Neuronal stem cell (in vitro differentiated cells): Measurements from ENCODE around the gene DECR2. TPM values are rescaled to one million over a fixed set of nuclear protein-coding genes. Genes with fewer than 3 reads are reported as not detected.

Experiments
- DNase-seq: peaks from one replicate; pipeline ENCODE4 v3.0.0-alpha.2; 2013; ENCODE audit warnings: low spot score
- H2AFZ ChIP-seq: one replicate; pipeline ENCODE4 v1.6.1; 2013; ENCODE audit warnings: mild to moderate bottlenecking, low read length, inconsistent platforms
- H2AK5ac ChIP-seq: 2 replicates; pipeline ENCODE4 v1.6.1; 2013; ENCODE audit warnings: low read depth, mild to moderate bottlenecking, inconsistent platforms, low read length, moderate library complexity, mixed read lengths
- H2BK120ac ChIP-seq: 2 replicates; pipeline ENCODE4 v1.6.1; 2013; ENCODE audit warnings: low read depth, mild to moderate bottlenecking, inconsistent platforms, low read length, moderate library complexity, mixed read lengths
- H2BK12ac ChIP-seq: one replicate; pipeline ENCODE4 v1.6.1; 2013; ENCODE audit warnings: low read length, inconsistent platforms
- H2BK15ac ChIP-seq: 2 replicates; pipeline ENCODE4 v1.6.1; 2013; ENCODE audit warnings: mild to moderate bottlenecking, low read length, inconsistent platforms, mixed read lengths
- H2BK5ac ChIP-seq: one replicate; pipeline ENCODE4 v1.6.1; 2013; ENCODE audit warnings: inconsistent platforms, mild to moderate bottlenecking, low read length, moderate library complexity
- H3K14ac ChIP-seq: one replicate; pipeline ENCODE4 v1.6.1; 2013; ENCODE audit warnings: low read length, inconsistent platforms
- H3K18ac ChIP-seq: 2 replicates; pipeline ENCODE4 v1.6.1; 2013; ENCODE audit warnings: low read length, inconsistent platforms
- H3K23ac ChIP-seq: 2 replicates; pipeline ENCODE4 v1.6.1; 2013; ENCODE audit warnings: low read depth, mild to moderate bottlenecking, mixed read lengths, low read length, inconsistent platforms; ENCODE audit not compliant: poor library complexity
- H3K27ac ChIP-seq: replicated peaks from 3 replicates; pipeline ENCODE4 v1.5.1; 2013; ENCODE audit warnings: low read length, inconsistent platforms
- H3K27me3 ChIP-seq, 3 experiments: 2 replicates each; pipeline ENCODE4 v1.6.1; 2013; ENCODE audit warnings: low read length in 3 of 3, mild to moderate bottlenecking in 2 of 3, inconsistent platforms in 1 of 3, low read depth in 1 of 3, mixed read lengths in 1 of 3, moderate library complexity in 1 of 3; ENCODE audit not compliant: control insufficient read depth in 3 of 3, insufficient read depth in 3 of 3
- H3K36me3 ChIP-seq, 2 donors: replicated peaks in 1 of 2; 2 replicates each; pipeline ENCODE4 v1.6.1; 2013; ENCODE audit warnings: low read length in 2 of 2; ENCODE audit not compliant: control insufficient read depth in 2 of 2, insufficient read depth in 2 of 2
- H3K4ac ChIP-seq: 2 replicates; pipeline ENCODE4 v1.6.1; 2013; ENCODE audit warnings: inconsistent platforms, mild to moderate bottlenecking, low read length, moderate library complexity
- H3K4me1 ChIP-seq, 2 donors: 1 replicate in 1 of 2; 2 replicates in 1 of 2; pipeline ENCODE4 v1.6.1; 2013; ENCODE audit warnings: low read length in 2 of 2, low read depth in 1 of 2; ENCODE audit not compliant: control insufficient read depth in 2 of 2, insufficient read depth in 1 of 2
- H3K4me2 ChIP-seq: one replicate; pipeline ENCODE4 v1.6.1; 2013; ENCODE audit warnings: mild to moderate bottlenecking, low read length, inconsistent platforms; ENCODE audit not compliant: insufficient read depth, poor library complexity, severe bottlenecking
- H3K4me3 ChIP-seq, 2 donors: 2 replicates each; pipeline ENCODE4 v1.5.1; 2013; ENCODE audit warnings: low read length in 2 of 2, mild to moderate bottlenecking in 2 of 2, inconsistent platforms in 1 of 2, moderate library complexity in 1 of 2
- H3K79me1 ChIP-seq: one replicate; pipeline ENCODE4 v1.6.1; 2013; ENCODE audit warnings: low read depth, mild to moderate bottlenecking, inconsistent platforms, low read length, moderate library complexity
- H3K9ac ChIP-seq: one replicate; pipeline ENCODE4 v1.6.1; 2013; ENCODE audit warnings: mild to moderate bottlenecking, low read depth, low read length, inconsistent platforms; ENCODE audit not compliant: poor library complexity
- H3K9me3 ChIP-seq, 2 donors: replicated peaks in 1 of 2; 2 replicates each; pipeline versions ENCODE3 to v1.6.1; 2013; ENCODE audit warnings: low read length in 2 of 2, mild to moderate bottlenecking in 2 of 2, inconsistent platforms in 1 of 2, low read depth in 1 of 2, mixed read lengths in 1 of 2, moderate library complexity in 1 of 2; ENCODE audit not compliant: control insufficient read depth in 2 of 2, insufficient read depth in 1 of 2
- H4K8ac ChIP-seq: one replicate; pipeline ENCODE4 v1.6.1; 2013; ENCODE audit warnings: low read depth, mild to moderate bottlenecking, inconsistent platforms, low read length, moderate library complexity
- H4K91ac ChIP-seq: one replicate; pipeline ENCODE4 v1.6.1; 2013; ENCODE audit warnings: low read length, low read depth, mild to moderate bottlenecking, inconsistent platforms; ENCODE audit not compliant: poor library complexity
- WGBS, 2 donors: extraction: QIAGEN DNeasy Blood & Tissue Kit; methylation state at CpG; one replicate each; pipeline ENCODE4 v1.1.7; 2013; ENCODE audit warnings: missing lambda C conversion rate in 2 of 2, mixed read lengths in 1 of 2; ENCODE audit not compliant: insufficient read length in 2 of 2, insufficient replicate concordance in 1 of 2; ENCODE audit errors: extremely low coverage in 2 of 2; 5-methylcytosine and 5-hydroxymethylcytosine counted together
- polyA plus RNA-seq, 2 experiments: library from polyadenylated mRNA; stranded (reverse); fragments of 200-250 nt; gene quantifications; one replicate each; pipeline ENCODE4 v1.2.3, GENCODE V29; 2013

Gene DECR2, protein sequence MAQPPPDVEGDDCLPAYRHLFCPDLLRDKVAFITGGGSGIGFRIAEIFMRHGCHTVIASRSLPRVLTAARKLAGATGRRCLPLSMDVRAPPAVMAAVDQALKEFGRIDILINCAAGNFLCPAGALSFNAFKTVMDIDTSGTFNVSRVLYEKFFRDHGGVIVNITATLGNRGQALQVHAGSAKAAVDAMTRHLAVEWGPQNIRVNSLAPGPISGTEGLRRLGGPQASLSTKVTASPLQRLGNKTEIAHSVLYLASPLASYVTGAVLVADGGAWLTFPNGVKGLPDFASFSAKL
- 17.1 TPM for polyA plus RNA-seq (2013, experiment 1 of 2)
- polyA plus RNA-seq (2013, experiment 2 of 2): 17.8 TPM

DNA sequence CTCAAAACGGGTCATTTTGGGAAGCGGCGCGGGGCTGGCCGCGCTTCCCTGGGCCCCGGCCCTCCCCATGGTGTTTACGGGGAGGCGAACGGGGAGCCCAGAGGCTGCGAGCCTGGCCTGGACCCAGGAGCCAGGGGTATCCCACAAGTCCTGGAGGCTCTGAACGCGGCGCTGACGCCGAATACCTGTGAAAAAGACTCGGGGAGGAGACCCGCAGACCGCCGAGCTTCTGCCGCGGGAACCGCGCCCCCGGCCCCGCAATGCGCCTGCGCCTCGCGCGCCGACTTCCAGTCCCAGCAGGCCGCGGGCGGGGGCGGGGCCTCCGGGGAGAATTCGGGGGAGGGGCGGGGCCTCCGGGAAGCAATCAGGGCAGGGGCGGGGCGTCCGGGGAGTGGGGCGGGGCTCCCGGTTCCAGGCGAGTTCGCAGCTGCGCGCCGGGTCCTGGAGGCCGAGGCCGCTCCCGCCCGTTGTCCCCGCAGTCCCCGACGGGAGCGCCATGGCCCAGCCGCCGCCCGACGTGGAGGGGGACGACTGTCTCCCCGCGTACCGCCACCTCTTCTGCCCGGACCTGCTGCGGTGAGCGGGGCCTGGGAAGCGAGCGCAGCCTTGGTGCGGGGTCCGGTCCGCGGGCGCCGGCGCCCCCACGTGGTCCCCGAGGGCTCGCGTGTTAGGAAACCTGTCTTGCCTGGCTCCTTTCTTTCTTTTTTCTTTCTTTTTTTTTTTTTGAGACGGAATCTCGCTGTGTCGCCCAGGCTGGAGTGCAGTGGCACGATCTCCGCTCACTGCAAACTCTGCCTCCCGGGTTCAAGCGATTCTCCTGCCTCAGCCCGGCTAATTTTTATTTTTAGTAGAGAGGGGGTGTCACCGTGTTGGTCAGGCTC lies at the start of gene DECR2:
TSS of gene DECR2 (plus strand) at position 418 of the 881 bp plus-strand sequence. CDS start at position 497, 79 bp downstream.
- Histone ChIP-seq H2AK5ac (peak within 1 kb of the TSS; percentile 84), H2BK15ac (no peak within 1 kb of the TSS), H3K23ac (peak within 1 kb of the TSS; percentile 97), H3K4me1 (peaks cover 7 to 8% of the 10 kb centered on the region in 2 donors), H2BK5ac (peak within 1 kb of the TSS; percentile 53), H4K8ac (no peak within 1 kb of the TSS), H3K79me1 (peaks cover 7% of the 10 kb centered on the region), H3K36me3 (peaks cover 21 to 30% of the 10 kb centered on the region in 2 donors), H3K18ac (peak within 1 kb of the TSS; percentile 98), H3K4me3 (peak within 1 kb of the TSS; percentile 75 to 99), H2BK120ac (peak within 1 kb of the TSS; percentile 24), H2AFZ (peak within 1 kb of the TSS; percentile 94), H3K27ac (peak within 1 kb of the TSS; percentile 87), H3K14ac (peak within 1 kb of the TSS; percentile 38), H3K9me3 (no peaks in the 10 kb centered on the region), H3K4me2 (peak within 1 kb of the TSS; percentile 89), H3K4ac (no peak within 1 kb of the TSS), H2BK12ac (no peak within 1 kb of the TSS), H4K91ac (no peak within 1 kb of the TSS), H3K27me3 (no peaks in the 10 kb centered on the region), H3K9ac (peak within 1 kb of the TSS; percentile 94)
- peak; percentile 93 for DNase-seq
- no CpG with 5 or more reads among the region's 91 CpGs for WGBS, 2 donors

DNA sequence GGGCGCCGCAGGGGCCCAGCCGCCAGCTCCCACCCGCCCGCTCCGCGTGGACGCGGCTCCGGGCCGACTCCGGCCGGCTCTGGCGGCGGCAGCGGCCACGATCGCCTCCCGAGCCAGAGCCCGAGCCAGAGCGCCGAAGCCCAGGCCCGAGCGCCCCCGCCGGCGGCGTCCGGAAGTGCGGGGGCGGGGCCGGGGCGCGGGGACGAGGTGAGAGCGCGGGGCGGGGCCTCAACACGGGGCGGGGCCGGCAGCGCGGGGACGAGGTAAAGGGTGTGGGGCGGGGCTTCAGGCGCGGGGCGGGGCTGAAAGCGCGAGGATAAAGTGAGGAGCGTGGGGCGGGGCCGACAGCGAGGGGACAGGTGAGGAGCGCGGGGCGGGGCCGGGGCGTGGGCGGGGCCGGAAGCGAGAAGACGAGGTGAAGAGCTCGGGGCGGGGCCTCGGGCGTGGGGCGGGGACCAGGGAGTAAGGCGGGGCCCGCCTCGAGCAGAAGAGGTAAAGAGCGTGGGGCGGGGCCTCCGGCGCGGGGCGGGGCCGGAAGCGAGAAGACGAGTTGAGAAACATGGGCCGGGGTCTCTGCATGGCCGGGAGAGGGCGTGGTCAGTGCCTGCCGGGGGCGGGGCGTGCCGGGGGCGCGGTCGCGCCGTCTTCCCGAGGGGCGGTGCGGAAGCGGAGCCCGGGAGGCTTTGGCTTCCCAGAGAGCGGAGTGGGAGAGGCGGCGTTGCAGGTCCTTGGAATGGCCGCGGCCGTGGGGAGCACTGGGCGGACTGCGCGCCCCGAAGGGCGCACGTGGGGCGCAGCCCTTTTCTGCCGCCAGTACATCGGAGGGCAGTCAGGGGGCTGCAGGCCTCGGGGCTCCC lies 48.9 kb upstream of the DECR2 start, which contains the start of gene AXIN1:
TSS of gene AXIN1 (minus strand) at position 177 of the 857 bp plus-strand sequence. CDS start 5,698 bp downstream, outside the sequence.
- H2BK12ac ChIP-seq: no peak within 1 kb of the TSS
- peak within 1 kb of the TSS; percentile 92 for H2AFZ ChIP-seq
- no peak within 1 kb of the TSS for H3K27ac ChIP-seq
- peak within 1 kb of the TSS; percentile 23 for H2AK5ac ChIP-seq
- no peak within 1 kb of the TSS for H2BK15ac ChIP-seq
- peaks cover 6% of the 10 kb centered on the region for H3K79me1 ChIP-seq
- no peak within 1 kb of the TSS for H3K4ac ChIP-seq
- H2BK120ac ChIP-seq: no peak within 1 kb of the TSS
- no peaks in the 10 kb centered on the region for H3K9me3 ChIP-seq
- no CpG with 5 or more reads among the region's 113 CpGs for WGBS, 2 donors
- peaks cover 0 to 5% of the 10 kb centered on the region in 2 donors for H3K4me1 ChIP-seq
- peak within 1 kb of the TSS; percentile 68 for H4K91ac ChIP-seq
- H3K9ac ChIP-seq: peak within 1 kb of the TSS; percentile 89
- H3K27me3 ChIP-seq: peaks cover 0 to 12% (median 0%) of the 10 kb centered on the region in 3 experiments
- peak within 1 kb of the TSS; percentile 93 for H3K18ac ChIP-seq
- peak within 1 kb of the TSS; percentile 88 for H3K4me2 ChIP-seq
- peak within 1 kb of the TSS; percentile 73 to 87 for H3K4me3 ChIP-seq
- peak; percentile 100 for DNase-seq
- no peak within 1 kb of the TSS for H2BK5ac ChIP-seq
- no peak within 1 kb of the TSS for H4K8ac ChIP-seq
- peak within 1 kb of the TSS; percentile 28 for H3K14ac ChIP-seq
- H3K36me3 ChIP-seq: peaks cover 0 to 12% of the 10 kb centered on the region in 2 donors
- peak within 1 kb of the TSS; percentile 44 for H3K23ac ChIP-seq

DNA sequence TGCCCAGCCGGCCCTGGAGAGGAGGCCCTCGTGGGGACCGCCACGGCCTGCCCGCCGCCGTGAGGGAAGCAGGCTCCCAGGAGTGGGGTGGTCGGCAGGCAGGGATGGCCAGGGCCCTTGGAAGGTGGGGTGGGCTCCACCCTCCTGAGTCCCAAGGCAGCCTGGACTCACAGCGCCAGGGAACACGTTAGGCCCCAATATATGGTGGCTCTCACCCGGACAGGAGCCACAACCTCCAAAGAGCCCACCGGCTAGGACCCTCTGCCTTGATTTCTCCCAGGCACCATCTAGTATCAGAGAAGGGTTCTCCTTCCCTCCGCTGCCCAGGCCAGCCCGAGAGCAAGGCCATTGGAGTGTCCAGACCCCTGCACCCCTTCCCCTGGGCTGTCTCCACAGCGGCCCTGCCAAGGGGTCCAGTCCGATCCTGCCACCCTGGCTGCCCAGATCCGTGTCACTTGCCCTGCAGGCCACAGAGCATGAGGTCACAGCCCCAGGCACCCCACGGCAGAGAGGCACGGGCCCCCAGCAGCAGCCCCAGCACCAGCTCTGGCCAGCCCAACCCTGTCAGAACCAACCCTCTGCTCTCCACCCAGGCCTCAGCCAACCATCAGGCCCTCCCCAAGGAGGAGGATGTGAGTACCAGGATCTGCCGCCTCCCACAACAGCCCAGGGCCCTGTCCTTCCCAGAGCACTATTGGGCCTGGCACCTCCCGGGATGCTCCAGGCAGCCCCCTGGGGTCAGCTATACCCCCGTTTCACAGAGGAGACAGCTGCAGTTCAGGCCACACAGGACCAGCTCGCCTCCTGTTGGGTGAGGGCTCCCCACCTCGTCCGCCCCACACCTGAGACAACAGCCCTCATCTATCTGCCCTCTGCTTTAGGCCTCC lies 48.0 kb upstream of the DECR2 start:
- no peak overlapping the region for H3K14ac ChIP-seq
- H4K91ac ChIP-seq: peak overlapping the region; percentile 68
- DNase-seq: no peak
- H3K9ac ChIP-seq: peak overlapping the region; percentile 89
- peak overlapping the region; percentile 92 for H2AFZ ChIP-seq
- H2BK12ac ChIP-seq: peak overlapping the region; percentile 50
- peaks cover 0 to 12% (median 0%) of the 10 kb centered on the region in 3 experiments for H3K27me3 ChIP-seq
- no peak overlapping the region for H2BK15ac ChIP-seq
- H3K9me3 ChIP-seq: no peaks in the 10 kb centered on the region
- peaks cover 7% of the 10 kb centered on the region for H3K79me1 ChIP-seq
- H3K36me3 ChIP-seq: peaks cover 0 to 9% of the 10 kb centered on the region in 2 donors
- H3K4me1 ChIP-seq: peaks cover 0 to 5% of the 10 kb centered on the region in 2 donors
- H3K23ac ChIP-seq: peak overlapping the region; percentile 34
- H3K4me2 ChIP-seq: peak overlapping the region; percentile 88
- H3K18ac ChIP-seq: peak overlapping the region; percentile 93
- H3K4ac ChIP-seq: no peak overlapping the region
- no peak overlapping the region for H2BK120ac ChIP-seq
- WGBS, 2 donors: no CpG with 5 or more reads among the region's 25 CpGs
- no peak overlapping the region for H2BK5ac ChIP-seq
- peak overlapping the region; percentile 23 for H2AK5ac ChIP-seq
- peak overlapping the region; percentile 44 to 78 for H3K4me3 ChIP-seq
- no peak overlapping the region for H4K8ac ChIP-seq
- no peak overlapping the region for H3K27ac ChIP-seq
